KBM-7 (cell line): ENCODE data around the gene CILP2.

Experiments
- DNase-seq: peaks from one replicate; pipeline ENCODE4 v3.0.0-alpha.2; 2015
- in situ Hi-C: fragments of 300-500 bp; cut with MboI; formaldehyde crosslinking; loops from 2 replicates; pipeline ENCODE4 v1.14.3; 2020; ENCODE audit warnings: low sequenced_read_pairs, low pct_unique_long_range_greater_than_20kb, mixed read lengths

The CILP2 gene

DNA sequence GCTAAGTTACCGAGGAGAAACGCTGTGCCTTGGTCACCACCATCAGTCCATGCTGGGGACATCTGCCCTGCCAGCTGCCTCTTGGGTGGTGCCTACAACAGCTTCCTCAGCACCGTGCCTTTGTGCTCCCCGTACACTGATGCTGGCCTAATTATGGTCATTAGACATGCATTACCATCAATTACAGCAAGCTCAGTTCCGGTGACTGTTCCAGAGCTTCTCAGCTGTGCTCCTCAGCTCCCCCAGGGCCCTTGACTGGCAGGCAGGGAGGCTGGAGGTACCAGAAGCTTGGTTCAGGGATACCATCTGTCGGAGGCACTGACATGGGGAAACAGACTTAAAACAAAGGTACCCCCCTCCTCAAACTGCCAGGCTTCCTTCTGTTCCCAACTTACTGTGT lies 40.2 kb downstream of the CILP2 start:
- DNase-seq: no peak
- in situ Hi-C loops: no loop called here

DNA sequence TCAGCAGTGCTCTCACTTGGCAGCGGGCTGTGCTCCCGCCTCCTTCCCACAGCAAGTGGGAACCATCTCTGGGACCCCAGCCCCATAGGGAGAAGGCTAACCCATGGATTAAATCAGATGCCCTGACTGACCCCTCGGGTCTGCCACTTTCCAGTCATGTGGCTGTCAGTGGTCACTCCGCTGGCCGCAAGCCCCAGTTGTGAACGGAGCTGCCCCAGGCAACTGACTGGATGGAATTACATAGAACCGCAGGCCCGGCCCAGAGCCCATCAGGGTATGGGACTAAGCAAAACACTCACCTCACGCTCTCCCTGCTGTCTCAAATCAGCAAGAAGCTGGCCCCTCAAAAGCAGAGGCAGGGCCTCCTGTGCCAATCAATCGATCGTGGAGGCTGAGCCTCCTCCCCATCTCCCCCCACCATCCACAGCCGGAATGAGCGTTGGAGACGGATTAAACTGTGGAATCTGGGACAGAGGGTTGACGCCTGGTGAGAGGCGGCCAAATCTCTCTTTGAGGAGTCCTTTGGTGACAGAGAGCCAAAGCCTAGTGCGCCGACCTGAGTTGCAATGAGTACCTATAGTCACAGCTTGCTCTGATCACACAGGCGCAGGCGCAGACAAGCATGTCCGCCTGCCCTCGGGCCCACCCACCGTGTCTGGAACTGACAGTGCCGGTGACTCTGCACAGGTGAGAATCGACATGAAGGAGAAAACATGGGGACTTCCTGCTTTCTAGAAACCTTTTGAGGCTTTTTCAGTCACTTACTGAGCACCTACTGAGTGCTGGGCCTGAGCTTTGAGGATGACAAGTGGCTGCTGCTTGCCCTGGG lies 41.7 kb downstream of the CILP2 start:
- in situ Hi-C loops: no loop called here
- DNase-seq: no peak

DNA sequence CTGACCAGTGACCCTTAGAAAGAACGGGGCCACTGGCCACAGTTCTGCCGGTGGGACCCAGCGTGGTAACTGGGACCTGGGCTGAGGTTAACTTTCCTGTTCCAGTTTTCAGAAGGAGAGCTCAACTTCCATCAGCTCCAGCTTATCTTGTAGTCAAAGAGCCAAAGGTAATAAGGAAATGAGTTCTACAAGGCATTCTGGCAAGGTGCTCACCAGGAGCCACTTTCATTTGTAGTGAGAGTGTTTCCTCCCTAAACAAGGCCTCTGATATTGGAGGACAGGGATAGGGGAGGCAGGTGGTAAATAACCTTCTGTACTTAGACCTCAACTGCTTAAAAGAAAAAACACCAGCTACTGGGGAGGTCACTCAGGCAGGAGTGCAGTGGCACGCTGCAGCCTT lies 42.4 kb downstream of the CILP2 start:
- DNase-seq: no peak
- in situ Hi-C loops: no loop called here

DNA sequence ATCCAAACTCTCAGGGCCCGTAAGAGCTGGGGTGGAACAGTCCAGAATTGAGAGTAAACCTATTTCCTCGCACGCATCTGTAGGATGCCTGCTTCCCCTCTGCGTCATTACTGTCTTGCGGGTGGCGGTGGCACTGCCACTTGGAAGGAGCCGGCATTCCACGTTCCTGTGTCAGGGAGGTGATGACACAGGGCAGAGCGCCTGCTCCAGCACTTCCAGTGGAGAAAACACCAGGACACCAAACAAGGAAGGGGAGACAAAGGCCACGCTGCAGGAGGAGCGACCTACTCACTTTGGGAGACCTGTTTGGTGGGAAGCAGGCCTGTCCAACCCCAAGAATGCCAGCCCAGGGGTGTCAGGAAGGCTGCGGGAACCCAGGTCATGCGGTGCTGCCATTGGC lies 43.3 kb downstream of the CILP2 start:
- in situ Hi-C loops: no loop called here
- no peak for DNase-seq

DNA sequence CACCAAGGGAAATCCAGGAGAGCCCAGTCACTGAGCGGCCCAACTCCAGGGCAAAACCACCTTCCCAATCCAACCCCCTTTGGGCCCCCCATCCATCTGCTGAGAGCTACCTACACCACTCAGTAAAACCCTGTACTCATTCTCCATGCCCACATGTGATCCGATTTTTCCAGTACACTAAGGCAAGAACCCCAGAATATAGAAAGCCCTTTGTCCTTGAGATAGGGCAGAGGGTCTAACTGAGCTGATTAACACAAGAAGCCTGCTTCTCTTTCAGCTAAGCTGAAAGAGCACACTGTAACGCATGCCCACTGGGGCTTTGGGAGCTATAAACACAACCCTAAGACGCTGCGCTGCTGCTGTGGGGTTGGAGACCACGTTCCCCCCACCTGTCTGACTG lies 44.4 kb downstream of the CILP2 start:
- in situ Hi-C loops: no loop called here

DNA sequence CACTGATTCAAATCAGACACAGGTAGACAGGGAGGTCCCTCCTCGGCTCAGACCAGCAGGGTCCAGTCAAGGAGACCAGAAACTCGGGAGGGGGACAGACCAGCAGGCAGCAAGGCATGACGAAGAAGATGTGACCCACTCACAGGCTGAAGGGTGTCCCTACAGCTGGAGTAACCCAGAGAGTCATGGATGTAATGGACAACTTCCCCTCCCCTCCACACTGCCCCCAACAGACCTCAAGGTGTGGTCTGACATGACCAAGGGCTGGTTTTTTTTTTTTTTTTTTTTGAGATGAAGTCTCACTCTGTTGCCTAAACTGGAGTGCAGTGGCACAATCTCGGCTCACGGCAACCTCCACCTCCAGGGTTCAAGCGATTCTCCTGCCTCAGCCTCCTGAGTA lies 46.3 kb downstream of the CILP2 start:
- in situ Hi-C loops: no loop called here
- no peak for DNase-seq

More for the DNA sequence above, 44.4 kb downstream of the CILP2 start:
- DNase-seq: no peak

DNA sequence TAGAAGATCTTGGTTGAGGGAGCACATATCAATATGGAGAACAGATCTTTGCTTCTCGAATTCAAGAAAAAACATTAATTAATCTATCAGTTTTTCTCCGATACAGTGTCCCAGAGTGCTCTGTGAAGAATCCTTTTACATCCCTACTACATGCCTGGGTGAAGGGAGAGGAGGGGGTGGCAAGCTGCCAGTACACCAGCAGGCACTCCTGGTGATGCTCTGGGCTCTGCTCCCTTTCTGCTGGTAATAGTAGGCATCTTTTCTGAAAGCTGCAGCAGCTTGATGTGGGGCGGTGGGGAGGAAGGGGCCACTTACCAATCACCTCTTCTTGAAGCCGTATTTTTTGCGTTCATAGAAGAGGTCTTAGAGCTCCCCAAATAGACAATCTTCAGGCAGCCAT lies 49.7 kb downstream of the CILP2 start:
- no peak for DNase-seq
- in situ Hi-C loops: no loop called here

DNA sequence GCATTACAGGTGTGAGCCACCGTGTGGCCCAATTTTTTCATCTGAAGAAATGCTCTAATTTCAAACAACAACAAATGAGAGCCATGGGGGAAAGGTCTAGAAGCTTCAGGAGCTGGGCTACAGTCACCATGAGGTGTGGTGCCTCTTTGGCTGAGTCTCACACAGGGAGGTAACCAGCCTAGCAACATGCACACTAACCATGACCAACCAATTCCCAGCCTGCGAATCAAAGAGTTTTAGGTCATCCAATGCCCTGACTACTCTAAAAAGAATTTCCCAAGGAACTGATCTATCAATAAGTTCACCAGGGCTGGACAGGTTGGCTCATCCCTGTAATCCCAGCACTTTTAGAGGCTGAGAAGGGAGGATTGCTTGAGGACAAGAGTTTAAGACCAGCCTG lies 50.5 kb downstream of the CILP2 start:
- in situ Hi-C loops: no loop called here
- no peak for DNase-seq

DNA sequence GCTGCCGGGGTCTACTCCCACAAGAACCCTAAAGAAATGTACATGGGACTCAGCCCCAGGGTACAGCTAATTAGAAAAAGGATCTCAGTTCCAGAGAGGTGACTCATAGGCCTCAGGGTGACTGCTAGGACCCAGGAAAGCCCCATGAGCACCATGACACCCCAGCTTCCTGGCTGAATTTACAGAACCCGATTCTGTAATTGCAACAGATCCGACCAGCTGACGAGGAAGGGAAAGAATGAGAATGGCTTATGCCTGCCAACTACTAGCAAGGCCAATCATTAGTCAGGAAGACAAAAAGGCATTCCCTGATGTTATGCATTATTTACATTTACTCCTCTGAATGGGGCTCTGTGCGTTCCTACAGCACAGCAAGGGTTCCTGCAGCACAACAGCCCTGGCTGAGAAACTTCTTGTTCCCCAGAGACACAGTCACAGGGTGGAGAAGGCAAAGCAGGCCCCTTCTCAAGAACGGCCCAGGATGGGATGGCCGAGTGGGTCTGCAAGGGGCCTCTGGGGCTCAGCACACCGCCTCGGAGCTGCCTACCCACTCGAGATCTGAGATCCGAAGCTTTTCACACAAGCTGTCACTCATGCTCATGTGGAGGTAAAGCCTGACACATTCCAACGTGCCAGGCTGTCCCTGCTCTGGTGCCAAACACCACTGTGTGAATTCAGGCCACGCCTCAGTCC lies 53.2 kb downstream of the CILP2 start:
- no peak for DNase-seq
- in situ Hi-C loops: no loop called here

DNA sequence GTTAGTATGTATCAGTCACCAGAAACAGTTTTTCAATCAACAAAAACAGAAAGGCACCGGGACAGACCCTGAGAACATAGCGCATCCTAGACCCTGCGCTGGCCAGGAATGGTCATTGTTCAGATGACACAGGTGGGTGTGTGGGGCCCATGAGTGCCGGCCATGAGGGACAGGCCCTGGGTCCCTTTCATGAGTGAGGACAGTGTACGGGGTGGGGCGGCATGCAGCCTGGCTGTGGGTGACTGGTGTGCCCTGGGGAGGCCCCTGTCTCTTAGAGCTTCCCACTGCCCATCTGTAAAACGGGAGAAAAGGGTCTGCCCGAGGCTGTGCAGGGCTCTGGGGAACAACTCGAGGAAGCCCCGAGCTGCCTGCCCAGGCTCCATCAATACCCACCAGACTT lies 54.6 kb downstream of the CILP2 start:
- in situ Hi-C loops: no loop called here
- DNase-seq: no peak

DNA sequence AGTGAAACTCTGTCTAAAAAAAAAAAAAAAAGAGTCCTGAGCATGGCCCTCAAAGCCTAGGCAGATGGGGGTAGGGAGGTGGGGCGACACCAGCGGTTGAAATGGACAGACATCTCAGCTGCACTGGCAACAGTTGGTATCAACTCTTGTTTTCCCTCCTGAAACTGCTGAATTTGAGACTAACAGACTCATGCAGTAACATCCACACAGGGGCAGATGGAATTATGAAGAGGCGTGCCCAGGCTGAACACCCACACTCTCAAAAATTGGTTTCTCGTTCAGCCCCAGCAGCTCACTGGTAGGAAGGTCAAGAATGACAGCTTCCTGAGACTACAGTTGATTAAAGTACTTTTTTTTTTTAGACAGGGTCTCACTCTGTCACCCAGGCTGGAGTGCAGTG lies 56.3 kb downstream of the CILP2 start:
- in situ Hi-C loops: no loop called here
- no peak for DNase-seq

DNA sequence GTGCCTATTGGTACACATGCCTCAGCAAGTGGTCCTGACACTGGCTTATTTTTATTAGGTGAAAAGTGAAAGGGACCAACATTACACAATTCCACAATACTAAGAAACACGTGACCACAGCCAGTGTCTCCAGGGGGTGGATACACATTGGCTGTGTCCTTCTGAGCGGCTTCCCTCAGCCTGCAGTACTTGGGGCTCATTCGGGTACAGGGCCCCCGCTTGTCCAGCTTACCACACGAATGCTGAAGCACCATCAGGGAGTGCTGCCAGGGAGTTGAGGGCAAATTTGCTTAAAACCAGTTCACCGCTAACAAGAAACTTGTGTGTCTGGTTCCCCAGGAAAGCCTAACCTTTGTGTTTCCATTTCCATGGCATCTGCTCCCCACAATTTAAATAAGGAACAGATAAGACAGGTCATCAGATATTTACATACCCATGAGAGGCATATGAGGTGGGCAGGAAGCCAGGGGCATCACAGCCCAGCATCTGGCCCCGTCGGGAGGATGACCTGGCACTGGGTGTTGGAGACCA lies 57.2 kb downstream of the CILP2 start:
- no peak for DNase-seq
- in situ Hi-C loops: no loop called here
